Stimulated activated CD8-positive, alpha-beta memory T cell treated with anti-CD3 and anti-CD28 coated beads, Interleukin-12 subunit alpha, Interleukin-12 subunit beta, amount 100 ng/mL, for 24 hours (primary cell): ENCODE measurements around the gene RPS3.
"Not testable (repeated sequence)": the region's sequence is repeated elsewhere in the genome, so short reads cannot be mapped to it uniquely, and the experiment has no call there.

Experiments used
- DNase-seq: peaks from one replicate; pipeline ENCODE4 v3.0.0-alpha.2; 2020; ENCODE audit errors: extremely low read depth

The RPS3 gene

DNA sequence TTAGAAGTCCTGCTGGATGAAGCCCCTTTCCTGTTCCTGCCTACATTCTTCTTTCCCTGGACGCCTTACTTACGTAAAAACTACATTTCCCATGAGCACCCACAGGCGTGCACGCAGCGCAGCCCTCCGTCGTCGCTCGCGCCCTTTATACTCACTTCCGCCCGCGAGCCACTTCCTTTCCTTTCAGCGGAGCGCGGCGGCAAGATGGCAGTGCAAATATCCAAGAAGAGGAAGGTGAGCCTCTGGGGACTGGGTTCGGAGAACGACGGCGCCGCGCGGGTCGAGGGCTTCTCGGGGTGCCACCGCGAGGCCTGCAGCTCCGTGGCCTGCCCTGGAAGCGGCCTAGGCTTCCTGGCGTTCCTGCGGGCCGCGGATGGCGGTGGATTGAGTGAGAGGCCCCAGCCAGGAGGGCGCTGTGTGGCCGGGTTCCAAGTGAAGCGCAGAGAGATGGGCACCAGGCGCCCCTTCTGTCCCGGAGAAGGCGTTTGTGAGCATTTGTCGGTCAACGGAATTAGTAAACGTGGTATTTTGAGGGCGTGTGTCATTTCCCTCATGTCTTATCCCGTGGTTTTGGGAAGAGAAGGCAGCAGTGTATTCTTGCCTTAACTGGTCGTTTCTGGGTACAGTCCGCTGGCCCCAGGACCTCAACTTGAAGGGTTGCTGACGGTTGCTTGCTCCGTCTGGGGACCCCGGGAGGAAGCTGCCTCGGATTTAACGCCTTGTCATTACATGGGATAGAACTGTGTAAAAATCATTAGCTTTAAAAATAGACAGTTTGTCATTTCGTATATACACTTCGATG is at the start of gene RPS3:
Gene RPS3 (plus strand): TSS at position 175 of the 802 bp plus-strand sequence. CDS start 30 bp downstream, at position 205.
- DNase-seq, result peak; percentile 64

- no peak for DNase-seq
These were observed 49.7 kb upstream of the RPS3 start for GRCh38 chr11:75349521-75350116.

DNA sequence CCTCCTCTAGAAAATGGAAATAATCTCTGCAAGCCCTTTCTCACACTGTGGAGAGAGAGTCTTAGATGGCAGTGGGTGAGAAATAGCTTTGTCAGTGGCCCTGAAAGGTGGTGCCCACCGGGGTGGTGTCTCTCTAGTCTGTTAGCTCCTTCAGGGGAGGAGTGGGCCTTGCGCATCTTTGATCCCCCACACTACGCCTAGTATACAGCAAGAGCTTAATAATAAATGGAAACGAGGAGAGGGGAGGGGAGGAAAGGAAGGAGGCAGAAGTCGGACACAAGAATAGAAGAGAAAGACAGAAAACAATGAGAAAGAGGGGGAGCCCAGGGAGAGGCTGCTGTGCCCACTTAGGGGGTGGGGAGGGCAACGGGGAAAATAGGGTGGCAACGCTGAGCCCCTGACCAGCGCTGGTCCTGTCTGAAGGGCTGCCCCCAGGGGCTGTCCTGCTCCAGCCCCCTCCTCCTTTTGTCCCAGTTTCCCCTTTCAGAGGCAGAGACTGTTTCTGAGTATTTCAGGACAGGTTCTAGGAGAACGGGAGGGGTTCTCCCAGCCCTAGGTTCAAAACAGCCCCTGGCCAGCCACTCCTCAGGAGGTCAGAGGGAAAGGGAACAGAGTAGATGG is 49.1 kb upstream of the RPS3 start:
- DNase-seq, result no peak

DNA sequence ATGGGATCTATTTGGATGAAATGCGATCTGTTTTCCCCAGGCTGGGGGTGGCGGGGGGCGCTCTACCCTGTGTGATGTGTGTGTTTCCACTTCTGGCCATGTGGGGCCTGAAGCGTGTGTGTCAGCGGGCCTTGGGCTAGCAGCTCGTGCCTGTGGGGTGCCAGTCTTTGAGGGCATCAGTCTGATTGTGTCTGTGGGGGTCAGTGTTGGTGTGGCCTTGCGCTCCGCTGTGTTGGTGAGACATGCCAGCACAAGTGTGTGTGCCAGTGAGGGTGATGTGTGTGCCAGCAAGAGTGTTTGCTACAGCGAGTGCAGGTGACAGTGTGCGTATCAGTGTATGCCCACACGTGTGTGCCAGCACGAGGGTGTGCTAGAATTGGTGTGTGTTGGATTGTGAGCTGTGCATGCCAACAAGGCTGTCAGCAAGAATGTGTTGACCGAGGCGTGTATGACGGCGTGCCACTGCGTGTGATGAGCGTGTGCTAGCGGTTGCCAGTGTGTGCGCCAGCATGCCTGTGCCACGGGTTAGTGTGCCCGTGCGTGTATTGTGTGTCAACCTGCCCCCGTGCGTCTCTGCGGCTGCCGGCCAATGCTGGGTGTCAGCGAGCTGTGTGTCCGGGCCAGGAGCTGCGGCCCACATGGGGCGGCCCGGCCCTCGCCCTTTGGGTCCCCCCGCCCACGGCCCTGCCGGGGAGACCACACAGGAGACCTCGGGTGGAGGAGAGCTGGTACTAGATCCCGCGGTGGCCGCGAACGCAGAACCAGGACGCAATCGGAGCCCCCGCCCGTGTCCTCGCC is 48.4 kb upstream of the RPS3 start:
- DNase-seq, result no peak

DNA sequence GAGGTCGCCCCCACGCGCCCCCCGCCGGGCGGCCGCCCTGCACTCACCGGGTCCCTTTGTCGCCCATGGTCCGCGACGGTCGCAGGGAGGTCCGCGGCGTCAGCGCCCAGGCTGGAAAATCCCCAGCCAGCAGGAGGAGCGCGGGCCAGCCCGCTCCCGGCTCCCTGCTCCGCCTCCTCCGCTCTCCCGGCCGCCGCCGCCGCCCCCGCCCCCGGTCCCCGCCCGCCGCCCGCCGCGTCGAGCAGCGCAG is 47.9 kb upstream of the RPS3 start, which contains the start of gene ARRB1:
Gene ARRB1 (minus strand): TSS at position 121 of the 250 bp plus-strand sequence. CDS start 54 bp downstream, at position 67.
- DNase-seq, result no peak

- no peak for DNase-seq
These were observed 47.3 kb upstream of the RPS3 start for GRCh38 chr11:75351791-75352587.

DNA sequence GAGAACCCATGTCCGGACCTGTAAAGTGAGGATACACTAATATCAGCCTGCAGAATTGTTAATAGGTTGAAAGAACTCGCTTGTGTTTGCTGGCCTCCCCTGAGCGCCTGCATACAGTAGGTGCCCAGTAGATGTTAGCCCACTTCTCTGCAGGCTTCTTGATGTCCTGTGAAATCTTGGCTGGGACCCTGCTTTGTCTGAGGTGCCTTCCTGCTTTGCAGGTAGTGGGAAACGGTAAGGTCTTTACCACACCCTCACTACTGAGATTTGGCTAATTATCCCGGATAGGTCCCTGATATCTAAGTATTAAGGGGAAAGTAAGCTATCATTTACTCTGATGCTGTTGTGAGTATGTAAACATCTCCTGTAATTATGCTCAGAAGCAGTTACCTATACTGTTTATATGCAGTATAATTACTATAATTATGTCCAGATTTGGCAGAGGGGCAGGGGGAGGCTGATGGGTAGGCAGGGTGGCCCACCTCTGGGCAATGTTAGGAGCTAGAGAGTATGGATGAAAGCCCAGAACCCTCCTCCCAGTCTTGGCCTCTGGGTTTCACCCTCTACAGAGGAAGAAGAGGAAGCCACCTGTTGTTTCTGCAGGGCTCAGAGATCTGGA is 46.6 kb upstream of the RPS3 start:
- DNase-seq, result no peak

- no peak for DNase-seq
These were observed 44.3 kb upstream of the RPS3 start for GRCh38 chr11:75355051-75355450.

GRCh38 chr11:75356613-75357012 is 42.7 kb upstream of the RPS3 start:
- DNase-seq, result no peak

GRCh38 chr11:75362285-75362684 is 37.0 kb upstream of the RPS3 start:
- not testable (repeated sequence) for DNase-seq

GRCh38 chr11:75365711-75366181 is 33.6 kb upstream of the RPS3 start:
- no peak for DNase-seq

- DNase-seq, result not testable (repeated sequence)
These were observed 32.5 kb upstream of the RPS3 start for GRCh38 chr11:75366826-75367225.

- no peak for DNase-seq
These were observed 29.6 kb upstream of the RPS3 start for GRCh38 chr11:75369560-75370255.

DNA sequence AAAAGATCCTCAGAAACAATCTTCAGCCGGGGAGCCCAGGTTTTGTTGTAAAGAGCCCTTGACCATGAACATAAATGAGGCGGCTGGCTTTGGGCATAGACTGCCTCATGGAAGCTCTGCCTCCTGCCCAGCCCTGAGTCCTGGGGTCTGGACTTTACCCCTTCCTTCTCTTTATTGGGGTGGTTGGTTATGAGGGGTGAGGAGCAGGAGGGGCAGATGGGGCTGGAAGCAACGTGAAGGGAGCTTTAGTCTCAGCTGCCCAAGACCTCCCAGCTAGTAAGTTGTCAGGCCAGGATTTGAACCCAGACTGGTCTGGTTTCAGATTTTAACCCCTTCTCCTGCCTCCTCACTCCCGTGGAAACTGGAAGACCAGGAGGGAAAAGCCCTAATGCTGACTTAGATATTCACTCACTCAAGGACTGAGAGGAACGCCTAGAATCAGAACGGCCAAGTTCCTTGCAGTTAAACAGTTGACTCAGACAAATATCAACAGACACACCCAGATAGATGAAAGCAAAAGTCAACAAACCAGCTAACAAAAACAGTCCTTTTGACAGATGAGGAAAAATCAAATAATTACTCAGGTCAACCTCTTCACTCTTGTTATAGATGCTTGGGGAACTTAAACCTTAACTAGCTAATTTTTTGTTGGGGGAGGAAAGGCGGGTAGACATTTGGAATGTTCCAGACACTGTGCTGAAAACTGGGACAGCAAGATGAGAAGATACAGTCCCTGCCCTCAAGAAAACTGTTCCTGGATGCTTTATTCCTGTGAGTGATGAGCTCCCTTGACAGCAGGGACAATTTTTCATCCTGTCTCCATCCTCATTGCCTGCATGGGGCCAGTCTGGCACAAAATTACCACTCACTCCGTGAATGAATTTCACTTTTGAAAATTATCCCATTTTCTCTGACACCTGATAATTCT is 27.1 kb upstream of the RPS3 start:
- DNase-seq, result no peak

DNA sequence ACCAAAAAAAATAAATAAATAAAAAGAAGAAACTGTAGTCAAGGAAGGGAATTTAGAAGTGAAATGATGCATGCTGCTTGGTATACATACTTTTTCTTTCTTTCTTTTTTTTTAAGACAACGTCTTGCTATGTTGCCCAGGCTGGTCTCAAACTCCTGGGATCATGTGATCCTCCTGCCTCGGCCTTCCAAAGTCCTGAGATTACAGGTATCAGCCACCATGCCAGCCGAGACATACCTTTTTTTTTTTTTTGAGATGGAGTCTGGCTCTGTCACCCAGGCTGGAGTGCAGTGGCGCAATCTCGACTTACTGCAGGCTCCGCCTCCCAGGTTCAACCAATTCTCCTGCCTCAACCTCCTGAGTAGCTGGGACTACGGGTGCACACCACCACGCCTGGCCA is 26.1 kb upstream of the RPS3 start:
- no peak for DNase-seq

- DNase-seq, result no peak
These were observed 24.7 kb upstream of the RPS3 start for GRCh38 chr11:75374646-75375045.

DNA sequence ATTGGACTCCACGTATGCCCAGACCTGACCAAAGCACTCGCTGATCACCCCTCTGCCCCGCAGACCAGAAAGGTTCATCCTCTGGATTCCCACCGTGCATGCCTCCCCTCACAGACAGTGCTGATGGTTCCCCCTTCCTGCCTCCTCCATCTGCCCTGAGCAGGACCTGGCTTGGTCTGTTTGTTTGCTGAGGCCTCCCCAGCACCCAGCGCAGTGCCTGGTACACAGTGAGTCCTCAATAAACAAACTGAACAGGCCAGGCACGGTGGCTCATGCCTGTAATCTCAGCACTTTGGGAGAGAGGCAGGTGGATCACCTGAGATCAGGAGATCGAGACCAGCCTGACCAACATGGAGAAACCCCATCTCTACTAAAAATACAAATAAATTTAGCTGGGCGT is 23.7 kb upstream of the RPS3 start:
- no peak for DNase-seq

DNA sequence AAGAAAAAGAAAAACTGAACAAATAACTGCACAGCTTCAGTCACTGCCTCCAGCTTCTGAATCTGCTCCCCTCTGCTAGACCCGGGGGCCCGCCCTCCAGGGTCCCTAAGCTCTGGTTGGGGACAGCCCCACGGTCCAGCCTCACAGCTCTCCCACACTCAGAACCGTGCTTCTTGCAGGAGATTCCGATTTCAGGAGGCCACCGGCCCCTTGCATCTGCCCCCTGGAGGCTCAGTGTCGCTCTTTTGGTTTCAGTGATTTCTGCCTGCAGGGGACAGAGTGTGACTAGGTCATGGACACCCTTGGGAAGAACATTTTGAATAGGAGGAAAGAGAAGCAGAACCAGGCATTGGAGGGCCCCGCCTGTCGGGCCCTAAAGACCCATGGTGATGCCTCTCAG is 23.1 kb upstream of the RPS3 start:
- no peak for DNase-seq

DNA sequence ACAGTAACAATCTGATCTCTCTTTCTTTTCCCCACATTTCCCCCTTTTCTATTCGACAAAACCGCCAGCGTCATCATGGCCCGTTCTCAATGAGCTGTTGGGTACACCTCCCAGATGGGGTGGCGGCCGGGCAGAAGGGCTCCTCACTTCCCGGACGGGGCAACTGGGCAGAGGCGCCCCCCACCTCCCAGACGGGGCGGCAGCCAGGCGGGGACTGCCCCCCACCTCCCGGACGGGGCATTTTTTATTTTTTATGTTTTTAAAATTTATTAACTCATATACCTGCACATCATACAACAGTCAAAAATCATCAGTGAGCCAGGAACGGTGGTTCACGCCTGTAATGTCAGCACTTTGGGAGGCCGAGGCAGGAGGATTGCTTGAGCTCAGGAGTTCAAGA is 20.5 kb upstream of the RPS3 start:
- DNase-seq, result not testable (repeated sequence)
